GM12878 (cell line): Measurements from ENCODE around the gene UBAP1. TPM values are rescaled to one million over a fixed set of nuclear protein-coding genes. Genes with fewer than 3 reads are reported as not detected.

Experiments used
- ATAC-seq: fragments of 200-7000 bp; cut with Tn5 transposase; 3 replicates; pipeline ENCODE4 v1.9.1; 2020; ENCODE audit warnings: mild to moderate bottlenecking, moderate library complexity
- BruUV-seq: library from RNA; stranded (reverse); fragments of 400-500 nt; replicated peaks from 2 replicates; lab custom pipeline; 2021; lab: Mats Ljungman, UMichigan
- CTCF ChIA-PET: fragments of 300-600 bp; sonication (Branson Sonifier 250); formaldehyde crosslinking; extraction: SDS; loops from one replicate; lab custom pipeline; 2021; ENCODE audit warnings: inconsistent platforms; lab: Yijun Ruan, JAX
- POLR2A ChIA-PET: fragments of 350-600 bp; formaldehyde crosslinking; extraction: SDS; loops from one replicate; lab custom pipeline; 2021; ENCODE audit warnings: inconsistent platforms; lab: Charles Lee
- RAD21 ChIA-PET: fragments of 300-600 bp; sonication (Branson Sonifier 250); formaldehyde crosslinking; loops from one replicate; lab custom pipeline; 2023; ENCODE audit warnings: antibody characterized with exemption; ENCODE audit not compliant: unreplicated experiment; lab: Charles Lee
- SMC1A ChIA-PET: fragments of 300-600 bp; sonication (Branson Sonifier 250); formaldehyde crosslinking; loops from one replicate; lab custom pipeline; 2023; ENCODE audit not compliant: unreplicated experiment, uncharacterized antibody; lab: Charles Lee
- DNase-seq: peaks from one replicate; pipeline ENCODE4 v3.0.0-alpha.2; 2011; ENCODE audit warnings: low read depth, low spot score
- FAIRE-seq: peaks from 3 replicates; lab custom pipeline; 2011; peaks lifted over from hg19 to GRCh38; lab: Jason Lieb, UNC
- H2AFZ ChIP-seq: 2 replicates; pipeline ENCODE4 v1.6.0; 2011; ENCODE audit warnings: low read depth, low read length, control low read depth; ENCODE audit not compliant: control insufficient read depth
- H3K27ac ChIP-seq: 2 replicates; pipeline ENCODE4 v1.5.1; 2011; ENCODE audit warnings: control low read depth; ENCODE audit not compliant: control insufficient read depth, insufficient read depth
- H3K27me3 ChIP-seq, 2 experiments: replicated peaks in 1 of 2; 2 replicates each; pipeline versions ENCODE4 v1.6.0 to v1.6.1; 2011; ENCODE audit warnings: low read length in 1 of 2; ENCODE audit not compliant: control insufficient read depth in 2 of 2, insufficient read depth in 2 of 2
- H3K36me3 ChIP-seq, 2 experiments: 2 replicates each; pipeline ENCODE4 v1.5.1; 2011; ENCODE audit warnings: low read length in 1 of 2; ENCODE audit not compliant: control insufficient read depth in 2 of 2, insufficient read depth in 2 of 2
- H3K4me1 ChIP-seq: 2 replicates; pipeline ENCODE4 v1.6.1; 2011; ENCODE audit warnings: mild to moderate bottlenecking, low read length, moderate library complexity, mixed read lengths; ENCODE audit not compliant: control insufficient read depth, insufficient read depth
- H3K4me2 ChIP-seq: 2 replicates; pipeline ENCODE4 v1.6.0; 2011; ENCODE audit warnings: control low read depth; ENCODE audit not compliant: control insufficient read depth, insufficient read depth
- H3K4me3 ChIP-seq: fragments of 200-600 bp; sonication (generic); 2 replicates; pipeline ENCODE4 v1.5.1; 2016
- H3K79me2 ChIP-seq: 2 replicates; pipeline ENCODE4 v1.6.0; 2011; ENCODE audit warnings: low read length; ENCODE audit not compliant: control insufficient read depth, insufficient read depth
- H3K9ac ChIP-seq: 2 replicates; pipeline ENCODE4 v1.8.0; 2011; ENCODE audit warnings: low read length, control low read depth, mixed read lengths; ENCODE audit not compliant: control insufficient read depth, insufficient read depth
- H3K9me3 ChIP-seq: replicated peaks from 3 replicates; pipeline ENCODE4 v1.5.1; 2011; ENCODE audit warnings: mild to moderate bottlenecking, low read length; ENCODE audit not compliant: control insufficient read depth, insufficient read depth
- H4K20me1 ChIP-seq: 2 replicates; pipeline ENCODE4 v1.6.0; 2011; ENCODE audit not compliant: control insufficient read depth, insufficient read depth
- BHLHE40 ChIP-seq, 2 experiments: fragments of 450-650 bp in 1 of 2; IDR thresholded peaks; 2 replicates each; pipeline ENCODE4 v1.6.1; 2011 to 2017; ENCODE audit warnings: low read depth in 2 of 2, borderline replicate concordance in 1 of 2, improper control_type of control experiment in 1 of 2, low read length in 1 of 2, mild to moderate bottlenecking in 1 of 2
- EED ChIP-seq: sonication (generic); IDR thresholded peaks from 2 replicates; pipeline ENCODE4 v1.6.1; 2016; ENCODE audit warnings: antibody characterized with exemption, low read depth
- FOXK2 ChIP-seq: fragments of 450-650 bp; IDR thresholded peaks from 2 replicates; pipeline ENCODE4 v1.6.1; 2017; ENCODE audit warnings: mild to moderate bottlenecking, moderate library complexity
- NR2F1 ChIP-seq: fragments of 450-650 bp; conservative IDR thresholded peaks from 2 replicates; pipeline ENCODE4 v1.6.1; 2017; ENCODE audit warnings: mild to moderate bottlenecking
- WGBS: methylation state at CpG from one replicate; pipeline ENCODE4 v1.1.6; 2016; ENCODE audit warnings: low lambda C conversion rate; ENCODE audit not compliant: insufficient replicate concordance, insufficient coverage; ENCODE audit errors: missing lambda C conversion rate; 5-methylcytosine and 5-hydroxymethylcytosine counted together
- in situ Hi-C: fragments of 300-500 bp; cut with MboI; formaldehyde crosslinking; loops from 9 replicates; pipeline ENCODE4 v1.14.3; 2018; ENCODE audit warnings: mixed read lengths
- intact Hi-C: fragments of 100-400 bp; cut with micrococcal nuclease; formaldehyde crosslinking; loops from one replicate; pipeline ENCODE4 v1.14.2; 2022; ENCODE audit not compliant: unreplicated experiment
- polyA plus RNA-seq, 11 experiments: library from polyadenylated mRNA; depleted of rRNA in 4 of 11; unstranded in 6 of 11; stranded (reverse) in 5 of 11; fragments of >200 nt; fragmentation: Nextera tagmentation in 4 of 11; fragmentation: Illumina TruSeq in 1 of 11; extraction: Ambion mirVana in 4 of 11; extraction: Trizol in 1 of 11; gene quantifications; 1 replicate in 1 of 11; 2 replicates in 10 of 11; pipeline versions ENCODE4 v1.2.1 to v1.2.3, GENCODE V29; 2011 to 2016; ENCODE audit warnings: inconsistent platforms in 2 of 11, missing spikeins in 2 of 11, low read depth in 1 of 11
- total RNA-seq, 4 experiments: library from RNA; depleted of rRNA in 3 of 4; stranded (reverse); fragments of >200 nt in 3 of 4; fragmentation: Illumina TruSeq in 1 of 4; extraction: Trizol in 1 of 4; gene quantifications; 2 replicates each; pipeline versions ENCODE4 v1.2.1 to v1.2.3, GENCODE V29; 2013 to 2021

UBAP1 gene
- total and polyA plus RNA-seq, 10 of the 15 experiments (the other 5 are each of a cell fraction or from before 2014, with no cell fraction given), result 2.1 to 47.9 (median 27.2) TPM

- H3K9me3 ChIP-seq, result no peaks in the 10 kb centered on the region; the same call in 2 of the 3 replicates
- no peak overlapping the region for H3K9ac ChIP-seq
- no peak overlapping the region; the same call in 1 of the 2 replicates for H3K4me2 ChIP-seq
- H2AFZ ChIP-seq, result no peak overlapping the region
- TF ChIP-seq BHLHE40 (IDR thresholded peaks at IDR 0.05; ENCODE audit: borderline replicate concordance in 1 of 2, low read depth in 2 of 2, low read length in 1 of 2) (peak in 1 of 2 experiments; percentile 61; a peak in 2 of 4 replicates), EED (no peak), NR2F1 (peak; percentile 45; the same call in 1 of the 2 replicates), FOXK2 (no peak)
- peaks cover 29% of the 10 kb centered on the region for H3K79me2 ChIP-seq
- no peaks in the 10 kb centered on the region; the same call in 1 of the 2 replicates for H4K20me1 ChIP-seq
- intact Hi-C loops, result no loop called here
- ChIA-PET CTCF (interaction anchor here (0.7 to 1.2 kb wide), 3 partner anchors 12 to 277 kb away, joined by 3 read pairs; no protein-coding TSS in a partner anchor), RAD21 (no interaction called here), POLR2A (interaction anchor here (0.5 to 0.6 kb wide), 2 partner anchors 29 to 101 kb away, joined by 4 to 6 read pairs; no protein-coding TSS in a partner anchor), SMC1A (interaction anchor here (1.0 kb wide), 2 partner anchors 20 kb away, joined by 3 read pairs; partner anchors contain the start of gene UBAP1)
- peak; percentile 62 for ATAC-seq
- no peak for DNase-seq
- no peak for FAIRE-seq
- H3K4me3 ChIP-seq, result no peak overlapping the region
- H3K36me3 ChIP-seq, result peaks cover 2 to 8% of the 10 kb centered on the region in 2 experiments; a peak in 3 of 4 replicates
- no TSS peak for BruUV-seq
- in situ Hi-C loops, result no loop called here
- H3K4me1 ChIP-seq, result peaks cover 22% of the 10 kb centered on the region
- WGBS, result 64% methylated on average over 6 of the region's 6 CpGs
- no peak overlapping the region; the same call in 1 of the 2 replicates for H3K27ac ChIP-seq
- H3K27me3 ChIP-seq, result no peaks in the 10 kb centered on the region
These were observed 19.2 kb downstream of the UBAP1 start for GRCh38 chr9:34197756-34198711.
